NOMO-1 treated with DMSO at 0.1 percent for 48 hours (cell line): ENCODE results near the gene DHX15.
"Not testable (repeated sequence)": the region's sequence is repeated elsewhere in the genome, so short reads cannot be mapped to it uniquely, and the experiment has no call there.

ENCODE experiments used
- DNase-seq: peaks from one replicate; lab custom pipeline; 2025; ENCODE audit not compliant: unreplicated experiment; lab: John Stamatoyannopoulos, UW

DHX15 gene

GRCh38 chr4:24550441-24551175, 33.7 kb downstream of the DHX15 start:
- no peak for DNase-seq

DNA sequence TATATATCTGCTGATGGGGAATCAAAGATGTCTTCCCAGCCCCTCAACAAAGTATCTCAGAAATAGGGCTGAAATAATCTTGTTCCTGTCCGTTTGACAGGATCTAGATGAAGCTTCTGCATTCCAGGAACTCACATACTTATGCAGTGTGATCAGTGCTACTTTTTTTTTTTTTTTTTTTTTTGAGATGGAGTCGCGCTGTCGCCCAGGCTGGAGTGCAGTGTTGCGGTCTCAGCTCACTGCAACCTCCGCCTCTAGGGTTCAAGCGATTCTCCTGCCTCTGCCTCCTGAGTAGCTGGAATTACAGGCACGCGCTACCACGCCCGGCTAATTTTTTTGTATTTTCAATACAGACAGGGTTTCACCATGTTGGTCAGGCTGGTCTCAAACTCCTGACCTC, 36.4 kb downstream of the DHX15 start:
- no peak for DNase-seq

DNA sequence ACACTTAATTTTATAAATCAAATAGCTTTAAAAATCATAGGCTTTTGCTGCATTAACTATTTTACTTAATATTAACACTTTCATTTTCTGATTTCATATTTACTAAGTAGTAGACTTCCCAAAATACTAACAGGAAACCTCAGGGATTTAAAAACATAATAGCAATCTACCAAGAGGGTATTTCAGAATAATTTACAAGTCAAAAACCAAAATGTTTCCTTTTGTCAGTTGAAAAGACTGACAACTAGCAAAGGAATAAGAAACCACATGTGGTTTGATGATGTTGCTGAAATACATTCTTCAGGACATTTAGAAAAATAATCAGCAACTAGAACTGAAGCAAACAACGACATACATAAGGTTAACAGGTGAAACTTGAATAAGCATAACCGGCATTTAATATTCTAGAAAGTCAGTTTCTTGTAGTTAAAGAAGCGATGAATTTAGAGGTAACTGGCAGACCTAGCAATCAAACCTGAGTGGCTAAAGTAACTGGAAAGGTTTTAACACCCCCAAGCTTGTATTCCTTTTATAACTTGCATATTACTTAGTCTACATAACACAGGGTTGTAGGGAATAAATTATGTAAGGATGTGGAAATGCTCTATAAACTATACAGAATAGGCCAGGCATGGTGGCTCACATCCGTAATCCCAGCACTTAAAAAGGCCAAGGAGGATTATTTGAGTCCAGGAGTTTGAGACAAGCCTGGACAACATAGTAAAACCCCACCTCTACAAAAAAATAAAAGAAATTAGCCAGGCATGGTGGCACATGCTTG, 40.0 kb downstream of the DHX15 start:
- no peak for DNase-seq

- DNase-seq, result no peak
These were observed 47.3 kb downstream of the DHX15 start for GRCh38 chr4:24537025-24537424.

- no peak for DNase-seq
These were observed 49.0 kb downstream of the DHX15 start for GRCh38 chr4:24535399-24535798.

- DNase-seq, result no peak
These were observed 51.0 kb downstream of the DHX15 start for GRCh38 chr4:24533364-24533763.

DNA sequence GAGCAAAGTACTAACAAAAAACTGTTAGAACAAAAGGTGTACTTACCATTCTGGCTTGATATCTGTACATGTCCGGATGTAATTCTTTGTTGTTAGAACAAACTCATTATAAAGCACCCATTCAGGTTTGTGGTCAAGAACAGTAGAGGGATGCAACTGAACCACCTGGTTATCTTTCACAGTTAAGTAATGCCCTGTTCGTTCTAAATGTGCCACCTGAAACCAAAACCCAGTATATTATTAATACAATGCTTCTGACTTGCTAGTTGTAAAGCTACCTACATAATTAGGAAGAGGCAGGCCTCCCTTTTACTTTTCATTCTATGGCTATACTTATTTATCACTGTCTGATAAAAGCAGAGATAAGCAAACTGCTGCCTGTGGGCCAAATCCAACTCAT, 54.8 kb downstream of the DHX15 start:
- DNase-seq, result no peak

- DNase-seq, result no peak
These were observed 57.0 kb downstream of the DHX15 start for GRCh38 chr4:24527371-24527770.

DNA sequence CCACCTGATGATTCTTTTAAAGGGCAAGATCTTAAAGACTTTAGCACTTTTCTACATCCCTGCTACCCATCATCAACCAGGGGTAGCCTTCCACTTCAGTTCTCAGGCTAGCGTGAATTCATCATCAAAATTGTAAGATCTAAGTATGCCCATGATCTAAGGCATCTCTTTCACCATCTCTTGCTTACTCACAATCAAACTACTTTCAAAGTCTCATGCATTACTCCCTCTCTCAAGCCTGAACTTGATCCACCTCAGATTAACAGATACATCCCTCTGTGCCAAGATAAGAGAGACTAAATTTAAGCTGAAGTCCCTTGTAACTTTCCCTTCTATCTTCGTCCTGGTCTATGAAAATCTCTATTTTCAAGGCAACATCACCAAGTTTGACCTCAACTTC, 62.8 kb downstream of the DHX15 start:
- DNase-seq, result no peak

DNA sequence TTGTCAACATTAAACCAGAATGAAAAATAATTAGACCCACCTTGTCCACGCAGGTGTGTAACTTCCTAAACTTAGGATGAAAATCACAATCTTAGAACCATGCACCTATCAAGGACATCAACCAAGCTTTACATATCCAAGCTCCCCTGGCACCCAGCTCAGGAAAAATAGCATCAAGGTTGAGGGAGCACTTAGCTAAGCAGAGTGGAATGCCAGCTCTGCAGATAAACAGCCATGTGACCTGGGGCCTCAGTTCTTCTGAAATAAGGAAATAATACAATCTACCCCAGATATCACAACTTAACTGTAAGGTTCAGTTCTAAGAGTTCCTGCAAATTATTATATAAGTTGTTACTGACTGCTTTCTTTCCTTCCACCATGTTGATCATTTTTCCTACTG, 64.7 kb downstream of the DHX15 start:
- no peak for DNase-seq

- no peak for DNase-seq
These were observed 66.7 kb downstream of the DHX15 start for GRCh38 chr4:24517676-24518075.

- no peak for DNase-seq
These were observed 67.4 kb downstream of the DHX15 start for GRCh38 chr4:24516926-24517325.

- no peak for DNase-seq
These were observed 68.7 kb downstream of the DHX15 start for GRCh38 chr4:24515698-24516097.

- no peak for DNase-seq
These were observed 69.5 kb downstream of the DHX15 start for GRCh38 chr4:24514808-24515207.

DNA sequence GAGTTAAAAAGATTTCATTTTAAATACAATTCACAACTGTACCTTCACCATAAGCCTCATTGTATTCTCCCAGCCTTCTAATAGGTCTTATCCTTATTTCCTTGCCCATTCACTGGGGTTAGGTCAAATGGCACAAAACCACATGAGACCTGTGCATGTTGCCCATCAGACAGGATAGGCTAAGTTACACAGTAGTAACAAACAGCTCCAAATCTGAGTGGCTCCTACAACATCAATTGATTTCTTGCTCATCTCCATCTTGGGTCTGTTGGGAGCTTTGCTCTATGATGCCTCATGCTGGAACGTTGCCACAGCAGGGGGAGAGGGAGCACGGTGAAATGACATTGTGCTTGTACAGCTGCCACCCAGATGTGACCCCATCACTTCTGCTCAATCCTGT, 70.6 kb downstream of the DHX15 start:
- DNase-seq, result no peak

GRCh38 chr4:24511371-24512063, 72.8 kb downstream of the DHX15 start:
- DNase-seq, result no peak

DNA sequence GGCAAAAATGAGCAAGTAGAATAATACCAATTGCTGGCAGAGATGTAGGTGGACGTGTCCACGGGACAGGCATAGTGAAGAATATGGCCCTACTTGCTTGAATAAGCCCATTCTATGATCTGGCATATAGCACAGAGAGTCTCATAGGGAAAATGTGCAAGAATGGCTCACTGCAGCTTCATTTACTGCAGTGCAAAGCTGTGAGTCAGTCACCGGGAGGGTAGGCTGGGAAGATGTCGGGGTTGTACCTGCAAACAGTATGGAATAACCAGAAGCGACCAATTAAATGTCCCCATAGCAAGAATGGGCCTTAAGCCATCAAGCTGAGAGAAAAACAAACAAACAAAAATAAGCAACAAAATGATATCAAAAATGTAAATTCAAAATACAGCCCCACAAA, 74.3 kb downstream of the DHX15 start:
- DNase-seq, result no peak

- no peak for DNase-seq
These were observed 75.8 kb downstream of the DHX15 start for GRCh38 chr4:24508541-24508940.

DNA sequence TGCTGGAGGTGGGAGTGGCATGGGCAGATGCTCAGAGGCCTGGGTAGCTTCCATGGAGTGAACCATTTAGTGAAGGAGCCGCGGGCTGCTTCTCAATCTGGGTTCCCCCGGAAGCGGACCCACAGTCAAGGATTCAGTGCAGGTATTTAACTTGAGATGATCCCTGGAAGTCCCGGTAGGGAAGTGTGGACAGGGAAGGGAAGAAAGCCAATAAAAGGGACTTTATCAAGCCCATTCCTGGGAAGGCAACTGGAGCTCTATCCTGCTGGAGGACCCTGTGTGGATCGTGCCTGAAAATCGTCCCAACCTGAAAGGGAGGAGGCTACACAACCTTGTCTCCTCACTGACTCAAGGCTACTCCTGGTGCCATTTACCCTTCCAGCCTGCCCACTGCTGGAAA, 76.9 kb downstream of the DHX15 start:
- no peak for DNase-seq

- not testable (repeated sequence) for DNase-seq
These were observed 81.3 kb downstream of the DHX15 start for GRCh38 chr4:24503090-24503489.

DNA sequence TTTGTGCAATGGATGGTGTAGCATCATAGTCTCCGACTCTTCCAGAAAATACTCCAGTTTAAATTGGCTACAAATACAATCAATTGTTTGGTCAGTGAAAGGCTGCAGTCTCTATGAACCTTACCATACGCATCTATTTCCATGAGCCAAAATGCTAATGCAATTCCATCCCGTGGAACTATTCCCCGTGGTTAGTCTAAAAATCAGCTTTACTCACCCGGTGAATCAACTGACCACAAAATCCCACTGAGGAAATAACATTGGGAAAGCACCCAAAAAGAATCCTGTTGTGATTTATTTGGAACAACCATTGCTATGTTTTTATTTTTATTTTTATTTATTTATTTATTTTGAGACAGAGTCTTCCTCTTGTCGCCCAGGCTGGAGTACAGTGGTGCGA, 87.1 kb downstream of the DHX15 start:
- no peak for DNase-seq

DNA sequence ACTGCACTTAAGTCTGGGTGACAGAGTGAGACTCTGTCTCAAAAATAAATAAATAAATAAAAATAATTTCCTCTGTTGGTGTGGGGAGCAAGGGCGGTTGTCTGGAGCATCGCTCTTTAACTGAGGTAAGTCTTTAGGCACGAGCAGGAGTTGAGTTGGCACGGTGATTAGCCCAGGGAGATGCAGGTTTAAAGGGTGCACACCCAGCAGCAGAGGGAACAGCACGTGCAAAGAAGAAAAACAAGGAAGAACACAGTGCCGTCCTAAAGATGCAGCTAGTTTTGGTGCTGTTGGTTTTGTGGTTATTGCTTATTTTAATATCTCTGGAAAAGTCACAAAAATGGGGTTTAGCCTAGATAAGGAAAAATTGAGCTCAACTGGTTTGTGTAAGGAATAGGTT, 87.8 kb downstream of the DHX15 start:
- DNase-seq, result no peak
